ENCODE results near the gene ADH1A. TPM values are rescaled to one million over a fixed set of nuclear protein-coding genes. Genes with fewer than 3 reads are reported as not detected.

Gene ADH1A
- total RNA-seq = not detected in 2 replicates

DNA sequence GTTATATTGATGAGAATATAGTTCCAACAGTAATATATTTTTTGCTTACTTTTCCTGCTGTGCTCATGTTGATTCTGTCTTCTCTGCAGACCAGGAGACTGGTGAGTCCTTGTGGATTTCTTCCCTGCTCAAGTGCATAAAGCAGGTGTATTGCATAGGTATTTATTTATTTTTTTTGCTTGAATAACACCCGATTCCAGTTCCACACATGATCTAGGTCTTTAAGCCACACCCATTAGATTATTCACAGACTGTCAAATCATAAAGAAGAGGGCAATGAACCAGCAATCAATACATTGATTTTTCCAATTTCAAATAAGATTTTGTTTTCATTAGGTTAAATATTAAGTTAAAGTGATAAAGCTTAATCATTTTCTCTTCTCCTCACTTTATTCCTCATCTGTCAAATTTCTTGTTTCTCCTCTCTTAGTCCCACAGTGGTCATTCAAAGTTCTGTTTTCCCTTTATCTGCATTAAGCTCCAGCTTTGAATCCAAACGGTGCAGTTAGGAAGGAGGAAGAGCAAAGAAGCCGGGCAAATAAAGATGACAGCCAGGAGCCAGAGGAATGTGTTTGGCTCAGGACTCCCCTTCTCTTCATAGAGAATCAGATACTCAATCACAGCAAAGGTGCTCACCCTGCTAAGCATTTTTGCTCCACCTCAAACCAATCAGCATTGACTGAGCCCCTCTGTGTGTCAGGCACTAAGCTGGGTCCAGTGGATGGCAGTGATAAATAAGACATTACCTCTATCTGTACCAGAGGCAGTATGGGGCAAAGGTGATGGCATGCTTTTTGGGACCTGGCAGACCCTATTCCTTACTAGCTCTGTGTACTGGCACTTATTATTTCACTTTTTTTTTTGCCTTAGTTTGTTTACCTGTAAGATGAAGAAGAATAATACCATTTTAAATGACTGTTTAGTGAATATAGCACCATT lies at the start of gene ADH1A:
ADH1A (minus strand) TSS at position 138 of the 939 bp plus-strand sequence; CDS start at position 67, 71 bp downstream.

DNA sequence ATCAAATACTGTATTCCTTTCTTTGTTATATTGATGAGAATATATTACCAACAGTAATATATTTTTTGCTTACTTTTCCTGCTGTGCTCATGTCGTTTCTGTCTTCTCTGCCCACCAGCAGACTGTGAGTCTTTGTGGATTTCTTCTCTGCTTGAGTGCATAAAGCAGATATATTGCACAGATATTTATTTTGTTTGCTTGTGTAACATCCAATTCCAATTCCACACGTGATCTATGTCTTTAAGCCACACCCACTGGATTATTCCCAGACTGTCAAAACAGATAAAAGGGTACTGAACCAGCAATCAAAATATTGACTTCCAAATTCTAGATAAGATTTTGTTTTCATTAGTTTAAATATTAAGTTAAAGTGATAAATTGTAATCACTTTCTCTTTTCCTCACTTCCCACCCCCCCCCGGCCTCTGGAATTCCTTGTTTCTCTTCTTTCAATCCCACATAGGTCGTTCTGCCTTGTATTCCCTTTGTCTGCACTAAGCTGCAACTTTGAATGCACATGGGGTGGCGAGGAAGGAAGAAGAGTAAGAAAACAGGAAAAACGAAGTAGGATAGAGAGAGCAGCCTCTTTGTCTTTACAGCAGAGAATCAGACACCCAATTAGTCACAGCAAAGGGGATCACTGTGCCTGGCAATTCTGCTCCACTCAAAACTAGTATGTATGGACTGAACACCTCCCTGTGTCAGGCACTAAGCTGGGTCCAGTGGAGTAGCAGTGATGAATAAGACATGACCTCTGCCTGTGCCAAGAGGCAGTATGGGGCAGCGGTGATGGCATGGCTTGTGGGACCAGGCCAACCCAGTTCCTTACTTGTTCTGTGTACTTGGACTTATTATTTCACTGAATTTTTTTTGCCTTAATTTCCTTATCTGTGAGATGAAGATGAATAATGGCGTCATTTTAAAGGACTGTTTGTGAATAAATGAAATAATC lies 30.7 kb upstream of the ADH1A start, which contains the start of gene ADH1B:
ADH1B (minus strand) TSS at position 161 of the 951 bp plus-strand sequence; CDS start at position 91, 70 bp downstream.

Other genes starting within 250 kb of the ADH1A start
- 206 and 246 TPM in 2 replicates for gene ADH5, start 202.2 kb downstream of the ADH1A start, total RNA-seq
- not detected in 2 replicates for gene ADH4, start 146.7 kb downstream of the ADH1A start, total RNA-seq
- under 0.01 and 1.5 TPM in 2 replicates for gene ADH6, start 71.7 kb downstream of the ADH1A start, total RNA-seq
- 64.5 and 317 TPM in 2 replicates for gene ADH1B, start 30.4 kb upstream of the ADH1A start, total RNA-seq
- 1.3 and 10.9 TPM in 2 replicates for gene ADH1C, start 61.8 kb upstream of the ADH1A start, total RNA-seq
- not detected in 2 replicates for gene ADH7, start 144.4 kb upstream of the ADH1A start, total RNA-seq
- gene C4orf17, start 220.0 kb upstream of the ADH1A start, total RNA-seq = not detected in 2 replicates